HG03097 (cell line): Measurements from ENCODE around the gene AGRP.

Experiments
- ATAC-seq: cut with Tn5 transposase; IDR thresholded peaks from one replicate; pipeline ENCODE4 v1.9.1; 2021; ENCODE audit not compliant: unreplicated experiment, low FRiP score

The AGRP gene

DNA sequence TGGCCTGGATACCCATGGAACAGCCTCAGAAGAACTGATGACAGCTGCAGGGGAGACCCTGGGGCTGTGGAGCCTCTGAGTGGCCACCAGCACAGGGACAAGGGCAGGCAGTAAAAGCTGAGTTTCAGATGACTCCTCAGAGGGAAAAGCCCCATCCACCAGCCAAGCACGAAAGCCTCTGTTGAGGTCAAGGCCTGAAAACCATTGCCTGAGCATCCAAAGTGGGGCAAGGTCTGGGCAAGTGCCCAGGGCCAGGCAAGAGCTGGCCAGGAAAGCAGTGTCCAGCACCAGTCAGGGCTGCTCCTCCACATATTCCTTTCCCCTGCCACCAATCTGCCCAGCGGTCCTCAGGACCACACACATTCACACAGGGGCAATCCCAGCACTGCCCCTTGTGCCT is 18.8 kb downstream of the AGRP start:
- no peak for ATAC-seq

DNA sequence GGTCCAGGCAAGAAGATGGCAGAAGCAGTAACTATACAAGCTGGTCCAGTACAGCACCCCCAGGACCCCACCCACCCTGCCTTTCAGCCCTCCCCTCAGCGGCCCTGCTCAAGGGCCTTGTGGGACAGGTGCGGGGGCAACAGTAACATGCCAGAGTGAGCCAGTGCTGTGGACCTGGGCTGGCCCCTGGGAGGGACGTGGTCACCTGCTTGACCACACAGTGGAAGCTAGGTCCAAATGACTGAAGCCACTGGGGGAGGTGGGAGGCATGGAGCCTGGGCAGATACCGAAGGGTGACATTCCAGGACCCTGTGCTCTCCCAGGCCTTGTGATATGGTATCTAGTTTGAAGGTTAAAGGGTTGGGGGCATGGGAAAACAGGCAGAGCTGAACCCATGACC is 19.7 kb downstream of the AGRP start:
- ATAC-seq = no peak

- no peak for ATAC-seq
Measured at GRCh38 chr16:67463059-67463458, 20.3 kb downstream of the AGRP start.

DNA sequence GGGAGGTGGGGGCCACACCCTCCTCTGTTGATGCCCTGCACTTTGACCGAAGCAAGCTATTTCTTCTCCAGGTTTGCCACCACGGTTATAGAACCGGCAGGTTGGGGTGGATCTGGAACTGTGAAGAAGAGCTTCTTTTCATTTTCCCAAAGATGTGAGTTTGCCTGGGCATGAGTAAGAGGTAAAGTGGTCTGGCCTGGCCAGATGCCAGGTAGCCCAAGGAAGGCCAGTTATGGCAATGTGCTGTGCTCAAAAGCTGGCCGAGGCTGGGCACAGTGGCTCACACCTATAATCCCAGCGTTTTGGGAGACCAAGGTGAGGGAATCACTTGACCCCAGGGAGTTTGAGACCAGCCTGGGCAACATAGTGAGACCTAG is 21.1 kb downstream of the AGRP start:
- ATAC-seq = no peak

DNA sequence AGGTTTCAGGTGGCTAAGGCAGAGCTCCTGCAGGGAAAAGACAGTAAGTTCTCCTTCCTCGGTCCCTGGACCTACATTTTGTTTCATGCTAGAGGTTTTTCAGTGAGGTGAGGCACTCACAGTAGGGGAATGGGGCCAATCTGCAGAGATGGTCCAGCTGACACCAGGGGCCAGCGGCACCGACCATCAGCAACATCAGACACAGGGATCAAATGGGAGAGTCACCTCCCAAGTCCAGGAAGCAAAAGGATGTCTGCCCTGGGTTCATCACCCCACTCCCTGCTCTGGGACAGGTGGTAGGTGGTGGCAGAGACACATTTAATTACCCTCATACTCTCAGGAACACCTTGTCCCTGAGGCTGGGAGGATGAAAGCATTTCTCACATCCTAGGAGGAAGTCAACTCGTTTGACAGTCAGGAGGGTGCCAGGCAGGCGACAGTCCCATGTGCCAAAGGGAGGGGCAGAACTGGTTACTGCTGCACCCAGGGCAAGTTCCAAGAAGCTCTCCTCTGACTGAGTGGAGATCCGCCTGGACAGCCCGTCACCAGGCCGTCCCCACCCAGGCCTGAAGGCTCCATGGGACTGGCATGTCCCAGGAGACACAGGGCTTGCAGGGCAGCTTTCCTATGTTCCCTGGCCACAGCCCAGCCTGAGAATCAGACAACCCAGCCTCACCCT is 21.6 kb downstream of the AGRP start:
- ATAC-seq = no peak

DNA sequence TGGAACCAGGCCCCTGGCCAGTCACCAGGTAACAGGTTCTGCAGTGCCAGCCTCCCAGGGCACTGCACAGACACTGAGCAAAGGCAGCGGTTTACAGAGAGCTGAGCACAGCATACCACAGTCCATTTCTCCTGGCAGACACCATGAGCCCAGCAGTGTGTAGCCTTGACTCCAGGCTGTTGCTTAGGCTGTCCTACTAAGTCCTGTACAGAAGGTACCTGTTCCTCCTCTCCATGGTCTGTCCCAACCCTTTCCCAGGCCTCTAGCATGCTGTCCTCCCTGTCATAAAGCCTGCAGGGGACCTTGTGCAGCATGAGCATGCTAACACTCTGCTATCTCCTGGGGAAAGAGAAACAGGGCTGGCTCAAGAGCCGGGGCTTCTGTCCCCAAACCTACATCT is 22.4 kb downstream of the AGRP start:
- ATAC-seq = no peak

GRCh38 chr16:67460168-67460567 is 23.2 kb downstream of the AGRP start:
- no peak for ATAC-seq

DNA sequence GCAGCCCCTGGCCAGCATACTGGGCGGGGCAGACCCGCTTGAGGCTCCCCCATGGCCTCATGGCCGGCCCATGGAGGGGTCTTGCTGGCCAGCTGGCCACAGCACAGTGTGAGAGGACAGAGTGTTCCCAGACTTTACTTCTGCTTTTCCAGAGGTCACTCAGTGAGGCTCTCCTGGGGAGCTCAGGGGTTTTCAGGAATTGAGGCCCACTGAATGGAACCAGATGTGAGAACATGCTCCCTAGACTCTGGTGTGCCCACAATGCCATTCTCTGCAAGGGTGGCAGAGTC is 23.5 kb downstream of the AGRP start:
- no peak for ATAC-seq

GRCh38 chr16:67459066-67459860 is 24.1 kb downstream of the AGRP start:
- no peak for ATAC-seq

DNA sequence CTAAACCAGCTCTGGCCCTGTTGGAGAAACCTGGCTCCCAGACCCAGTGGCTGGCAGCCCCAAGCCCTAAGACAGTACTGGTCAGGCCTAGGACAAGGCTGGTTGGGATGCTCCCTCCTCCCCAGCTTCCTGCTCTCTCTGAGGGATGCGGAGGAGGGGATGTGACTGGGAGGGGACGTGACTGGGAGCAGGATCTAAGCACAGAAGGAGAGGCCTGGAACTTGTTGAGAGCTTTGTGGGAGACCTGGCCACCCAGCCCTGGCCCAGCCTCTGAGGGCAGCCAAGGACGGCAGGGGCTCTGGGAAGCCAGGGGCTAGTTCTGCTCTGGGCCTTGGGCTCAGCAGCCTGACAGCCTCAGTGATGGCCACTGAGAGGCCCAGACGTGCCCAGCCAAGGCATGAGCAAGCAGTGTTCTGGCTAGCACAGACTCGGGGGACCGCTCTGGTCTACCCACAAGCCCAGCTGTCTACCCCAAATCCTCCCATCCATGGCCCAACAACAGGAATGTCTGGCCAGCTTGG is 25.2 kb downstream of the AGRP start:
- no peak for ATAC-seq

DNA sequence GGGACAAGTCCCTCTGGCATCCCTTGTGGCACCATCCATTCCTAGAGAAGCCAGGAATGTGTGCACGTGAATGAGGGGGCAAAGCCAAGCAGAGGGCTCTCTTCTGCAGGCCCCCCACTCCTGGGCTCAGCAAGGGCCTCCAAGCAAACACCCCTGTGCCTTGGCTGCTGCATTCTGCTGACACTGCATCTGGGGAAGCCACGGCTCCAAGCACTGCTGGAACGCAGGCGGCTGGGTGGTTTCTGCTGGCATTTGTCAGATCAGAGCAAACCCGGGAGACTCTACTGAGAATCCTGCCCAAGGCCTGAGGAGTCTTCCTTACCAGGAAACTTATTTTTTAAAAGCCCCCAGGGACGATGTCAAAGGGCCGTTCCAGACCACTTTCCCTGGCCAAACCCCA is 25.7 kb downstream of the AGRP start:
- no peak for ATAC-seq

DNA sequence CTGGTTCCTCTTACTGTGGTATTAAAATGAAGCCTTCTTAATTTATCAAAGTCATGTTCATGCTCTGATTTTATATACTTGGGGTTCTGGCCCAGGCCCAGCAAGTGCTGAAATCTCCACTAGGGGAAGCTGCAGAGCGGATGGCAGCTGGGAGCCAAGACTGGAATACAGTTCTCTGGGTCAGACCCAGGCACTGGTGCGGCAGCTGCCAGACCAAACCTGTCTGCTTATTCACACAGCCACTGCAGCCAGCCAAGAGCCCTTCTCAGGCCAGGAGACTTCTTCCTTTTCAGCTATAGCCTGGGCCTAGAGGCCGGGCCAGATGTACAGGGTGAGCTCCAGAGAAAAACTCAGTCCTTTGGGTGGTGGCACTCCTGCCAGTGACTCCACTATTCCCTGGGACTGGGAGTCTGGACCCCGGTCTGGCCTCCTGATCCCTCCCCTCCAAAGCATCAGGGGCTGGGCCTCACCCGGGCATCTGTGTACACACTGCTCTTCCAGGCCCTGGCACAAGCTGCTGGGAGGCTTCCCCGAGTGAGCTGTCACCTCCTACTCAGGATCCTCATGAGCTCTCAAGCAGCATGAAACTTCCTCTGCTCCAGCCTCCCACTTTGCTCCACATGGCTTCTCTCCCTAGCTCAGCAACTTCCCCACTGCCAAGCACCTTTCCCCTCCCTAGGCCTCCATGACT is 26.8 kb downstream of the AGRP start:
- no peak for ATAC-seq

DNA sequence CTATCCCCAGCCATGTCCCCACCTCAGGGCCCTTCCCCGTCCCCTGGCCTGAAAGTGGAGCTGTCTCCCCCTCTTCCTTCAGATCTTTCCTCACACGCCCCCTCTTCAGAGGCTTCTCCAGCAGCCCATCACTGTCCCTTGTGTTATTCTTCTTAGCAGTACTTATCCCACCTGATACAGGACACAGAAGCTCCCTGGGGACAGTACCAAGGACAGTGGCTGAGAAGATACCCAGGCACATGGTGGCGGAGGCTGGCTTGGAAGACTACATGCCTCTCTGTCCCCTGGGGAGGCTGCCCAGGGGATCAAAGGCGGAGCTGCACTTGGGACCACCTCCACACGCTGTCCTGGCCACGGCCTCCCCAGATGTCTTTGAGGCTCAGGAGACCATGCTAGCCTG is 28.5 kb downstream of the AGRP start:
- ATAC-seq = no peak

DNA sequence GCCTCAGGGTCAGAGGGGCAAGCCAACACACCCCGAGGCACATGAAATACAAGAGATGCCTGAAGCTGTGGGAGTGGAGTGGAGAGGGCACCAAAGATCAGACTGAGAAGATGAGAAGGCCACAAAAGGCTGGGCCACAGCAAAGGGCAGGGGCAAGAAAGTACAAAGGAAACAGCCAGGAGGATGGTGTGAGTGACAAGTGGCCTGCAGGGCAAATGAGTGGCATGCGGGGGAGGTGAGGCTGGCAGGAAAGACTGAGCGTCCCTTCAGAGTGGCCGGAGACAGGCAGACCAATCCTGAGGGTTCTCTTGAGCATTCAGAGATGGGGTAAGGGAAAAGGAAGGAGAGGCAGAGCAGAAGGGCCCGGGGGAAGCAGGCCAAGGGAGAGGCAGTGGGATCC is 29.2 kb downstream of the AGRP start:
- no peak for ATAC-seq

- no peak for ATAC-seq
Measured at GRCh38 chr16:67451704-67452435, 31.5 kb downstream of the AGRP start.

- ATAC-seq = no peak
Measured at GRCh38 chr16:67451061-67451703, 32.2 kb downstream of the AGRP start.

DNA sequence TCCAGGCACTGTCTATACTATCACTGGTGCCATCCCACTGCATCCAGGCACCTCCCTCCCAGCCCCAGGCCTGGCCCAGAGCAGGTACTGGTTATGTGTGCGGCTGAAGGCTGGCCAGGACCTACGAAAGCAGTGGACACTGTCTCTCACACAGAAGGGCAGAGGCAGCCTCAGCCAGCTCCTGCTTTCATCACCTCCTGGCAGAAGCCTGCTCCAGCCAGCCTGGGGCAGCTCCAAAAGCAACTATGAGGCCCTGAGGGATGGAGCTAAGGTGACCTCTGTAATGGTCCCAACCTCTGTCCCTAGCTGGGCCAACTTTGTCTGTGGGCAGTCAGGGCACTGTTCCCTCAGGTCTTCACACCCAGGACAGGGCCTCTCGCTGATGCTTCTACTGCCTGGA is 33.6 kb downstream of the AGRP start:
- no peak for ATAC-seq

DNA sequence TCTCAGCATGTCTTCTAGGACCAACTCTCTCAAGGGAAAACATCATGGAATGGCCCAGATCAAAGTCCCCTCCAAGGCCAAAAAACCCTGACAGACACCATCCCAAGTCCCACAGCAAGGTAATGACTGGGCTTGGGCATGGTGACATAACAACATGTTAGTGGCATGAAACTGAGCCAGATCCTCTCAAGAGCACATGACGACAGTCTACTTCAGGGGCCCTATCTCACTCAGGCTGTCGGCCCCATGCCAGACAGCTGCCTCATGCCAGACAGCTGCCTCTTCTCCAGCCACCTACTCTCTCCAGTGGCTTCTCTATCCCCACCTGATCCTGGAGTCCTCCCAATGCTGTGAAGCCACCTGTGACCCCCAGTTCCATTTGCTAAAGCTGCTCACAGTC is 34.0 kb downstream of the AGRP start:
- ATAC-seq = no peak

- ATAC-seq = no peak
Measured at GRCh38 chr16:67448580-67448979, 34.8 kb downstream of the AGRP start.

- ATAC-seq = no peak
Measured at GRCh38 chr16:67447508-67448076, 35.8 kb downstream of the AGRP start.
